Erythroblast (primary cell): ENCODE results near the gene MFAP1.
A peak's percentile ranks its signal among the peaks of the same experiment; 100 is the strongest.
"Not testable (repeated sequence)": the region's sequence is repeated elsewhere in the genome, so short reads cannot be mapped to it uniquely, and the experiment has no call there.

ENCODE experiments used
- DNase-seq, 2 experiments: peaks; one replicate each; lab custom pipeline; 2025; lab: John Stamatoyannopoulos, UW
- GATA1 ChIP-seq: IDR thresholded peaks from 2 replicates; pipeline ENCODE4 v1.6.1; 2011; ENCODE audit warnings: low read depth, mild to moderate bottlenecking, control low read depth, low read length, moderate library complexity
- POLR2A ChIP-seq: IDR thresholded peaks from 2 replicates; pipeline ENCODE4 v1.6.1; 2011; ENCODE audit warnings: mild to moderate bottlenecking, low read length

The MFAP1 gene

DNA sequence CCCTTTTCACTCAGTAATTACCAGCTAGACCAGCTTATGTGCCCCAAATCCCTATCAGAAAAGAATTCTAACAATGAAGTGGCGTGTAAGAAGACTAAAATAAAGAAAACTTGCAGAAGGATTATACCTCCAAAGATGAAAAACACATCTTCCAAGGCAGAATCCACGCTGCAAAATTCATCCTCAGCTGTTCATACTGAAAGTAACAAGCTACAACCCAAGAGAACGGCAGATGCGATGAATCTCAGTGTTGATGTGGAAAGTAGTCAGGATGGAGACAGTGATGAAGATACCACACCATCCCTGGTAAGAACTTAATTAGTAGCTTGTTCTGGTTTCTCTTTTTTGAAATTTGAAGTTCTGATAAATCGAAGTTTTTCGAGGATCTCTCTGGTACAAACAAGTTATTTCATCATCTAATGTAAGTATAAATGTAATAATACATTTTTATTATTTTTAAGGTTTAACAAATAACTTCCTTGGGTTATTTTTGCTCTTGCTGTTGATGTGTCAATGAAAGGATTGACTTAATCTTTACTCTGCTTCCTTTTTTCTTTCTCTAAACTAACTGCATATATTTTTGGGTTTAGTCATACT is 3.7 kb upstream of the MFAP1 start:
- DNase-seq = peak; percentile 12 to 37
- no peak for TF ChIP-seq POLR2A
- TF ChIP-seq GATA1 = no peak

DNA sequence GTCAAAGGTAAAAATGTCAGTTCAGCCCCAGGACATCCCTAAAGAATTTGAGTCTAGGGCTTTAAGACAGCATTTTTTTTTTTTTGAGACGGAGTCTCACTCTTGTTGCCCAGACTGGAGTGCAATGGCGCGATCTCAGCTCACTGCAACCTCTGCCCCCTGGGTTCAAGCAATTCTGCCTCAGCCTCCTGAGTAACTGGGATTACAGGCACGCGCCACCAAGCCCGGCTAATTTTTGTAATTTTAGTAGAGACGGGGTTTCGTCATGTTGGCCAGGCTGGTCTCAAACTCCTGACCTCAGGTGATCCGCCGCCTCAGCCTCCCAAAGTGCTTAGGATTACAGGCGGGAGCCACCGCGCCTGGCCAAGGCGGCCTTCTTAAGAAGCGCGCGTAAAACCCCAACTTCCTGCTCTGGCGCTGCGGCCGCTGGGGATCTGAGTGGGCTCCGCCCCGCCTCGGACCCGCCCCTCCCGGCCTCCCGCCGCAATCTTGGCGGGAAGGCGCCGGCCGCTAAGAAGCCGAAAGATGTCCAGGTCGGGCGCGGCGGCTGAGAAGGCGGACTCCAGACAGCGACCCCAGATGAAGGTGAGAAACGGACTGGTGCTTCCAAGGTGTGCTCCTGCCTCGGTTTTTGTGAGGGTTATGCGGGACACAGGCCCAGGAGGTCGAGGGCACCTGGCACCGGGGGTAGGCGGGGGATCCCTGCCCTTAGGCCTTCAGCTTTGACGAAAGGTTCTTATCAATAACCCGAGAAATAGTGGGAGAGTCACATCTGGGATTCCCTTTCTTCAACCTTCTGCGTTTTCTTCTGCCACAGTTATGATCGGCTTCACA is 2.2 kb upstream of the MFAP1 start, which contains the start of gene WDR76:
Gene WDR76 (plus strand): TSS at position 495 of the 834 bp plus-strand sequence. CDS start 31 bp downstream, at position 526.
- TF ChIP-seq POLR2A = peak; percentile 72
- TF ChIP-seq GATA1 = no peak
- peak; percentile 93 to 94 for DNase-seq

DNA sequence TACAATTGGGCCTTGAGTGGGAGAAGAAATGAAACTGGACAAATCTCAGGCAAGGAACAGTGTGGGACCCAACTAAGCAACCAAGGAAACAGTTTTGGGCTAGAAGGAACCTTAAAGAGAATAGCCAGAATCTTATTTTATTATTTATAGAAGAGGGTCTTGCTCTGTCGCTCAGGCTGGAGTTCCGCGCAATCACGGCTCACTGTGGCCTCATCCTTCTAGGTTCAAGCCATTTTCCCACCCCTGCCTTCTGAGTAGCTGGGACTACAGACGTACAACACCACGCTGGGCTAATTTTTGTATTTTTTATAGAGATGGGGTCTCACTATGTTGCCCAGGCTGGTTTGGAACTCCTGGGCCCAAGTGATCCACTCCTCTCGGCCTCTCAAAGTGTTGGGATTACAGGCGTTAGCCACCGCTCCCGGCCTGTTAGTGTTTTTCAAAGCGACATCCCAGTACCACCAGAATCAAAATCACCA is 1.6 kb upstream of the MFAP1 start:
- TF ChIP-seq POLR2A = no peak

DNA sequence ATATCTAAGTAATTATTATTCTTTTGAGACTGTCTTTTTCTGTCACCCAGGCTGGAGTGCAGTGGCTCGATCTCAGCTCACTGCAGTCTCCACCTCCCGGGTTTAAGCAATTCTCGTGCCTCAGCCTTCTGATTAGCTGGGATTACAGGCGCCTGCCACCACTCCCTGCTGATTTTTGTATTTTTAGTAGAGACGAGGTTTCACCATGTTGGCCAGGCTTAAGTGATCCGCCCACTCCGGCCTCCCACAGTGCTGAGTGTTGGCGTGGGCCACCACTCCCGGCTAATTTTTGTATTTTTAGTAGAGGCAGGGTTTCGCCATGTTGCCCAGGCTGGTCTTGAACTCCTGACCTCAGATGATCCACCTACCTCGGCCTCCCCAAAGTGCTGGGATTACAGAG is 815 bp upstream of the MFAP1 start:
- DNase-seq = peak; percentile 20 to 37

More for the DNA sequence above, 1.6 kb upstream of the MFAP1 start:
- no peak for DNase-seq

DNA sequence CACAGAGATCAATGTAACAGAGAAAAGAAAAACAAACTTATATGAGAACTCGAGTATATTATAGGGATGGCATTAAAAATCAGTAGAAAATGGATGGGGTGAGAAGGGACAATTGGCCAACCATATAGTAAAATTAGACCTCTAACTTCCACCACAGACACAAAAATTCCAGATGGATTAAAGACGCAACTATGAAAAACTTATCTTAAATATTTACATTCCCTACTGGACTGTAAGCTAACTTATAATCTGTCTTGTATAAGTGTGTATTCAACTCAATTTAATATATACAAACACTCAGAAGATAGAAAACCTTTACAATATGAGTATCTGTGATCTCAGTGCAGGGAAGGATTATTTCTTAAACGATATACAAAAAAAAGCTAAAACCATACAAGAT is 3.0 kb downstream of the MFAP1 start:
- DNase-seq = no peak
- no peak for TF ChIP-seq POLR2A
- TF ChIP-seq GATA1 = no peak

GRCh38 chr15:43815064-43815463 is 9.4 kb downstream of the MFAP1 start:
- not testable (repeated sequence) for DNase-seq

DNA sequence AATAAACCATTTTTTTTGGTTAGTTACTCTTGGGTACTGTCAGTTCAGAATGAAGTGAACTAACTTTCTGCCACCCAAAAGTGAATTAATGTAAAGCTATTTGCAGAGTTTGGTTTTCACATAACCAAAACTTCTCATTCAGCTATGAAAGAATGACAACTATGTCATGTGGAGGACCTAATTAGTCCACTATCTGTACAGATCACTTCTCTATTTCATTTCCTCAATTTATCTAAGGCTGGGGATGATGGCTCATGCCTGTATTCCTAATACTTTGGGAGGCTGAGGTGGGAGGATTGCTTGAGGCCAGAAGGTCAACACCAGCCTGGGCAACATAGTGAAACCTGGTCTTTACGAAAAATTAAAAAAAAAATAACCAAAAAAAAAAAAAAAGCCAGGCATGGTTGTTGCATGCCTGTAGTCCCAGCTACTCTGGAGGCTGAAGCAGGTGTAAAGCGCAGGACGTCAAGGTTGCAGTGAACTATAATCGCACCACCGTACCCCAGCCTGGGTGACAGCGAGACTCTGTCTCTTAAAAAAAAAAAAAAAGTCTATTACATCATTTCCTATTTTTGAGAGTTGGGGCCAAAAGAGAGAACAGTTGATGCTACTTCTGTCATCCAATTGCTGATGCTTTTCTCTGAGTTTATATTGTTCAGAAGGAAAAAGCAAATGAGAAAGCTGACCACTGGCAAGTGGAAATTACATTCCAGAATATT is 15.4 kb downstream of the MFAP1 start:
- TF ChIP-seq POLR2A (no peak), GATA1 (no peak)
- no peak for DNase-seq

DNA sequence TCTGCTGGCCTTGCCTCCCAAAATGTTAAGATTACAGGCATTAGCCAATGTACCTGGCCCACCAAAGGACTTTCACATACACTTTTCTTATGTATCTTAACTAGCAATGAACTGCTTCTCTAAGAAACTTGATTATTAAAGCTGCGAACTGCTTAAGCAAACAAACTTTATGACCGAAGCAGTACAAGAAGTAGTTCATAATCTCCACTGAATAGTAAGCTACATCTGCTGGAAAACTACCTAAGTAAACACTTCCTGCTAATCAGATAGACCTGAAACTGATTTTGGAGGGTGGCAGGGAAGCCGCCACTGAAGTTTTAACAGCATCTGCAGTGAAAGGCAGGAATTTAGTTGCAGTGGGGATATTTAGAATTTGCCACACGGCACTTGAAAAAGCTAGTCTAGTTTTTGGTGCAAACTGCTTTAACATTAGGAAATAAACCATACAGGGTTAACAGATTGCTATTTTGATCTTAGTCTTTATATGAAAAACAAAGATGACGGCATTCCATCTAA is 16.0 kb downstream of the MFAP1 start:
- TF ChIP-seq GATA1 = no peak
- TF ChIP-seq POLR2A = no peak
- DNase-seq = no peak

- not testable (repeated sequence) for DNase-seq
These were observed 21.8 kb downstream of the MFAP1 start for GRCh38 chr15:43802676-43803075.

- DNase-seq = peak; percentile 91 to 93
- peak; percentile 85 for TF ChIP-seq POLR2A
- no peak for TF ChIP-seq GATA1
These were observed 24.0 kb downstream of the MFAP1 start, which contains the start of gene HYPK for GRCh38 chr15:43800286-43801141. Gene HYPK, plus strand, starts transcription at chr15:43800599. Its CDS starts 24 bp downstream, at chr15:43800623.

GRCh38 chr15:43799945-43800285 is 24.6 kb downstream of the MFAP1 start, which contains the start of gene SERINC4:
Gene SERINC4, minus strand, starts transcription at chr15:43800220. Its CDS starts 234 bp downstream, at chr15:43799986.
- TF ChIP-seq POLR2A (no peak), GATA1 (no peak)

DNA sequence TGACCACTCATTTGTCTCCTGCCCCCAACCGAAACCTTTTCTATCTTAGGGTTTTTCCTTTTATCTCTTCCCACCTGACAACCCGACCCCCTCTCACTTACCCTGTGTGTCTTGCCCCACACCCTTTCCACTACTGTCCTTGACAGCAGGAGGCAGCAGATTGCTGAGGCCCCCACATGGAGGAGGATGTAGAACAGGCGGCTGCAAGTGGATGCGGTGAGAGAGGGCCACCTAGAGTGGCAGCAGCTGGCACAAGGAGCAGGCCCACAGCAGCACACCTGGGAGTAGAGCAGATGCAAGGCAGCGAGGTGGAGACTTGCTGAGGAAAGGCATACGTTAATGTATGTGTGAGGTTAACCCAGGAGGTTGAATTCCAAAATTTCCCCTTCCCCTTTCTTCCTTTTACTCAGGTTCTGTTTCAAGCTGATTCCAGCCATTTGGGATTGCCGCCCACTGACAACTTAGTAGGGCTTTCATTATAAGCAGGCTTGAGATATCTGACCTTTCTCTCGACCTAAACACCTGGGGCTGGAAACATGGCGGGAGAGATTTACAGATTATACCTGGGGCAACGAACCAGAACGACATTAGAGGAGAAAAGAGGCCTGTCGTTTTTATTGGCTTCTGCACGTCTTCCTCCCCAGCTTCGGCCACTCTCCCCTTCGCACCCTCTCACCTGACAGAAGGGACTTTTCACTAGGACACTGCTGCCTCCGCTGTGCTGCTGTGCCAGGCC is 25.1 kb downstream of the MFAP1 start:
- TF ChIP-seq GATA1 = no peak
- TF ChIP-seq POLR2A = no peak
- peak in 1 of 2 experiments; percentile 47 for DNase-seq

More at GRCh38 chr15:43799945-43800285, 24.6 kb downstream of the MFAP1 start, which contains the start of gene SERINC4:
- DNase-seq = no peak
